HFF-Myc (cell line): ENCODE measurements around the gene SLC51B.
"Not testable (repeated sequence)": the region's sequence is repeated elsewhere in the genome, so short reads cannot be mapped to it uniquely, and the experiment has no call there.

ENCODE experiments used
- DNase-seq: peaks from one replicate; pipeline ENCODE4 v3.0.0-alpha.2; 2011; ENCODE audit warnings: low read depth; ENCODE audit errors: extremely low read depth
- H3K4me3 ChIP-seq: replicated peaks from 2 replicates; pipeline ENCODE4 v1.5.1; 2011; ENCODE audit warnings: low read depth, mild to moderate bottlenecking, control low read depth, low read length
- TF ChIP-seq, protein P1 (sequence below): IDR thresholded peaks from 2 replicates; pipeline ENCODE4 v1.5.1; 2012; ENCODE audit warnings: mild to moderate bottlenecking, low read depth, low read length, control low read depth; ENCODE audit errors: missing control alignments

Gene SLC51B

GRCh38 chr15:65087411-65087810 is 42.2 kb downstream of the SLC51B start:
- H3K4me3 ChIP-seq = no peak overlapping the region
- DNase-seq = no peak
- TF ChIP-seq, protein P1, sequence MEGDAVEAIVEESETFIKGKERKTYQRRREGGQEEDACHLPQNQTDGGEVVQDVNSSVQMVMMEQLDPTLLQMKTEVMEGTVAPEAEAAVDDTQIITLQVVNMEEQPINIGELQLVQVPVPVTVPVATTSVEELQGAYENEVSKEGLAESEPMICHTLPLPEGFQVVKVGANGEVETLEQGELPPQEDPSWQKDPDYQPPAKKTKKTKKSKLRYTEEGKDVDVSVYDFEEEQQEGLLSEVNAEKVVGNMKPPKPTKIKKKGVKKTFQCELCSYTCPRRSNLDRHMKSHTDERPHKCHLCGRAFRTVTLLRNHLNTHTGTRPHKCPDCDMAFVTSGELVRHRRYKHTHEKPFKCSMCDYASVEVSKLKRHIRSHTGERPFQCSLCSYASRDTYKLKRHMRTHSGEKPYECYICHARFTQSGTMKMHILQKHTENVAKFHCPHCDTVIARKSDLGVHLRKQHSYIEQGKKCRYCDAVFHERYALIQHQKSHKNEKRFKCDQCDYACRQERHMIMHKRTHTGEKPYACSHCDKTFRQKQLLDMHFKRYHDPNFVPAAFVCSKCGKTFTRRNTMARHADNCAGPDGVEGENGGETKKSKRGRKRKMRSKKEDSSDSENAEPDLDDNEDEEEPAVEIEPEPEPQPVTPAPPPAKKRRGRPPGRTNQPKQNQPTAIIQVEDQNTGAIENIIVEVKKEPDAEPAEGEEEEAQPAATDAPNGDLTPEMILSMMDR = no peak

GRCh38 chr15:65087873-65088642 is 42.9 kb downstream of the SLC51B start:
- H3K4me3 ChIP-seq = no peak overlapping the region
- no peak for DNase-seq
- TF ChIP-seq, protein P1 = no peak

- no peak for DNase-seq
- TF ChIP-seq, protein P1 = no peak
- no peak overlapping the region for H3K4me3 ChIP-seq
Observed at GRCh38 chr15:65088643-65089021, 43.4 kb downstream of the SLC51B start.

- TF ChIP-seq, protein P1 = no peak
- no peak overlapping the region for H3K4me3 ChIP-seq
- DNase-seq = no peak
Observed at GRCh38 chr15:65089206-65089824, 44.1 kb downstream of the SLC51B start.

- TF ChIP-seq, protein P1 = no peak
- DNase-seq = no peak
- no peak overlapping the region for H3K4me3 ChIP-seq
Observed at GRCh38 chr15:65091946-65092770, 47.0 kb downstream of the SLC51B start.

DNA sequence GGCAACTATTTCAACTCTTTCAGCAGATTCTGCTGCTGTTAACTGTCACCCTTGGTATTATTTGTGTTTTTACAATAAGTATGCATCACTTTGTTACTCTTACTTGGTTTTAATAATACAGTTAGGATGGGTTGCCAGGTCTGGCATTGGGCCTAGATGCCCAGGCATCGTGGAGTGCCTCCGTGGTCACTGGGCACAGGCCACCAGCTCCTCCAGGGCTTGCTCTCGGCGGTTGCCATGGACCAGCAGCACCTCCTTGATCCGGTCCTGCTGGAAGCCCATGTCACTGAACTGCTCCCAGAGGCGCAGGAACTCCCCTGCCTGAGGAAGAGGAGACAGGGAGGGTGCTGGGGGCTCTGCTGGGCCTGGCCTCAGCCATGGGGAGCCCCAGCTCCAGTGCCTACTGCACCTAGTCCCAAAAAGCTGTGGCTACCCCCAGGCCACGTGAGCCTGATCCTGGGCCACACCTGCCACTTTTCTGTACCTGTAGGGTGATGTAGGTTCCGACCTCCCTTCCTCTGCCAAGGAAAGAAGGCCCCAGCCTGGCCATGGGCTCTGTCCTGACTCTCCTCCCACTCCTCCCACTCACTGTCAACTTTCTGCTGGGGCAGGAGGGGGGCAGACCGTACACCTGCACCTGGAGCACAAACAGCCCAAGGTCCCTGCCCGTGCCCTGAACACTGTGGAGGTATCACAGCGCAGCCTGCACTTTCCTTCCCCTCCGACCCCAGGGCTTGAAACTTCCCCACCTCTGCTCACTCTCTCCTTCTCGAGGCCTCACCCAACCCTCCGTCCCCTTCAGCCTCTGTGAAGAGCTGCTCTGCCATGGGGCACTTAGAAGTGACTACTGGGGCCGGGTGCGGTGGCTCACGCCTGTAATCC is 48.0 kb downstream of the SLC51B start:
- TF ChIP-seq, protein P1 = no peak
- no peak overlapping the region for H3K4me3 ChIP-seq
- no peak for DNase-seq

DNA sequence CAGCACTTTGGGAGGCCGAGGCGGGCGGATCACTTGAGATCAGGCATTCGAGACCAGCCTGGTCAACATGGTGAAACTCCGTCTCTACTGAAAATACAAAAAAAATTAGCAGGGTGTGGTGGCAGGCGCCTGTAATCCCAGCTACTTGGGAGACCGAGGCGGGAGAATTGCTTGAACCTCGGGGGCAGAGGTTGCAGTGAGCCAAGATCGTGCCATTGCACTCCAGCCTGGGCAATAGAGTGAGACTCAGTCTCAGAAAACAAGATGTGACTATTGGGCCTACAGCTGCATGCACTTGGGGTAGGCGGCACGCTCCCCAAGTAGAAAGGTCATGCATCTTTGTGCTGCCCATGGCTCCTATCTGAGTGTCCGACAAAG is 48.6 kb downstream of the SLC51B start:
- not testable (repeated sequence) for DNase-seq, H3K4me3 ChIP-seq
